Measurements from ENCODE around the gene FAM186B. TPM values are rescaled to one million over a fixed set of nuclear protein-coding genes. Genes with fewer than 3 reads are reported as not detected.

FAM186B gene
- total and polyA plus RNA-seq, 2 of the 13 experiments (the other 11 are each of a cell fraction or from before 2014, with no cell fraction given), result 0.07 to 0.20 TPM

DNA sequence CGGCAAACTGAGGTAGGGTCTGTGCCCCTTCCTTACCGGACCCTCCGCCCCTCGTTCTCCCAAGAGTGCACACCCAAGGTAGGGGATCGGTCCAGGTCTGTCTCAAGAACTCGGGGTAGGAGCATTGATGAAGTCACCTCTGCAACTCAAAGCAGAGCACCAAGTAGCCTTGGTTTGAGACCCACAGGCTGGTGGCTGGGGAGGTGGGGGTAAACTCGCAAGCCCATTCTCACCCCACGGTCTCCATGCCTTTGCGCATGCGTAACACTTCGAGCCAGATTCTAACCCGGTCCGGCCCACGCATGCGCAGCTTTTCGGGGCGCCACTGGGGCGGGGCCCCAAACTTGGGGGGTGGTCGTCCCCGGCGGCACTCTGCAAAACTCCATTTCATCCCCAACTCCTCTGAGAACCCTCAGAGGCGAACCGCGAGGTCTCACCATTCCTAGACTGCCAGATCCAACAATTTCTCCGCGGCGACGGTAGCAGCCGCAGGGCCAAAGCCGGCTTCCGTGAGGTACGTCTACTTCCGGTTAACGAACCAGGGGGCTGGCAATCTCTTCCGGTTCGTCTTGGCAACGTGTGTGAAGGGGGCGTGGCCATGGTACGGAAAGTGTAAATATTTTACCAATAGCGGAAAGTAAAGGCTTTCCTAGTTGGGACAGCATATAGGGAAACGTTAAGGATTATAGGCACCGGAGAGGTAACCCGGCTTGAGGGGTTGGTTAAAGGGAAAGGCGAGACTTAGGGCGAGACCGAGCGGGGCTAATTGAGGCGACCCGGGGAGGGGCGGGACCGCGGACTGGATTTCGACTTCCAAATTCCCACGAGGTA lies 37.6 kb downstream of the FAM186B start, which contains the start of gene MCRS1 (continued):
- TF ChIP-seq, protein P1, sequence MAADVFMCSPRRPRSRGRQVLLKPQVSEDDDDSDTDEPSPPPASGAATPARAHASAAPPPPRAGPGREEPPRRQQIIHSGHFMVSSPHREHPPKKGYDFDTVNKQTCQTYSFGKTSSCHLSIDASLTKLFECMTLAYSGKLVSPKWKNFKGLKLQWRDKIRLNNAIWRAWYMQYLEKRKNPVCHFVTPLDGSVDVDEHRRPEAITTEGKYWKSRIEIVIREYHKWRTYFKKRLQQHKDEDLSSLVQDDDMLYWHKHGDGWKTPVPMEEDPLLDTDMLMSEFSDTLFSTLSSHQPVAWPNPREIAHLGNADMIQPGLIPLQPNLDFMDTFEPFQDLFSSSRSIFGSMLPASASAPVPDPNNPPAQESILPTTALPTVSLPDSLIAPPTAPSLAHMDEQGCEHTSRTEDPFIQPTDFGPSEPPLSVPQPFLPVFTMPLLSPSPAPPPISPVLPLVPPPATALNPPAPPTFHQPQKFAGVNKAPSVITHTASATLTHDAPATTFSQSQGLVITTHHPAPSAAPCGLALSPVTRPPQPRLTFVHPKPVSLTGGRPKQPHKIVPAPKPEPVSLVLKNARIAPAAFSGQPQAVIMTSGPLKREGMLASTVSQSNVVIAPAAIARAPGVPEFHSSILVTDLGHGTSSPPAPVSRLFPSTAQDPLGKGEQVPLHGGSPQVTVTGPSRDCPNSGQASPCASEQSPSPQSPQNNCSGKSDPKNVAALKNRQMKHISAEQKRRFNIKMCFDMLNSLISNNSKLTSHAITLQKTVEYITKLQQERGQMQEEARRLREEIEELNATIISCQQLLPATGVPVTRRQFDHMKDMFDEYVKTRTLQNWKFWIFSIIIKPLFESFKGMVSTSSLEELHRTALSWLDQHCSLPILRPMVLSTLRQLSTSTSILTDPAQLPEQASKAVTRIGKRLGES (CRISPR knock-in tag; IDR thresholded peaks at IDR 0.05; ENCODE audit: borderline replicate concordance), result no peak
- TF ChIP-seq ZNF501 (CRISPR knock-in tag; IDR thresholded peaks at IDR 0.05), result peak; percentile 96
- TF ChIP-seq ZNF777 (CRISPR knock-in tag; IDR thresholded peaks at IDR 0.05), result no peak
- peak; percentile 67; the same call in 1 of the 2 replicates for TF ChIP-seq NRL (CRISPR knock-in tag; IDR thresholded peaks at IDR 0.05; ENCODE audit: borderline replicate concordance)
- no peak for TF ChIP-seq NFIC (IDR thresholded peaks at IDR 0.05; ENCODE audit: low read length)
- TF ChIP-seq ZNF772 (CRISPR knock-in tag; IDR thresholded peaks at IDR 0.05), result peak; percentile 81; the same call in 1 of the 2 replicates
- TF ChIP-seq ATF1 (CRISPR knock-in tag; IDR thresholded peaks at IDR 0.05), result peak; percentile 81
- TF ChIP-seq SP140L (CRISPR knock-in tag; IDR thresholded peaks at IDR 0.05; ENCODE audit: borderline replicate concordance), result no peak
- TF ChIP-seq, protein P2, sequence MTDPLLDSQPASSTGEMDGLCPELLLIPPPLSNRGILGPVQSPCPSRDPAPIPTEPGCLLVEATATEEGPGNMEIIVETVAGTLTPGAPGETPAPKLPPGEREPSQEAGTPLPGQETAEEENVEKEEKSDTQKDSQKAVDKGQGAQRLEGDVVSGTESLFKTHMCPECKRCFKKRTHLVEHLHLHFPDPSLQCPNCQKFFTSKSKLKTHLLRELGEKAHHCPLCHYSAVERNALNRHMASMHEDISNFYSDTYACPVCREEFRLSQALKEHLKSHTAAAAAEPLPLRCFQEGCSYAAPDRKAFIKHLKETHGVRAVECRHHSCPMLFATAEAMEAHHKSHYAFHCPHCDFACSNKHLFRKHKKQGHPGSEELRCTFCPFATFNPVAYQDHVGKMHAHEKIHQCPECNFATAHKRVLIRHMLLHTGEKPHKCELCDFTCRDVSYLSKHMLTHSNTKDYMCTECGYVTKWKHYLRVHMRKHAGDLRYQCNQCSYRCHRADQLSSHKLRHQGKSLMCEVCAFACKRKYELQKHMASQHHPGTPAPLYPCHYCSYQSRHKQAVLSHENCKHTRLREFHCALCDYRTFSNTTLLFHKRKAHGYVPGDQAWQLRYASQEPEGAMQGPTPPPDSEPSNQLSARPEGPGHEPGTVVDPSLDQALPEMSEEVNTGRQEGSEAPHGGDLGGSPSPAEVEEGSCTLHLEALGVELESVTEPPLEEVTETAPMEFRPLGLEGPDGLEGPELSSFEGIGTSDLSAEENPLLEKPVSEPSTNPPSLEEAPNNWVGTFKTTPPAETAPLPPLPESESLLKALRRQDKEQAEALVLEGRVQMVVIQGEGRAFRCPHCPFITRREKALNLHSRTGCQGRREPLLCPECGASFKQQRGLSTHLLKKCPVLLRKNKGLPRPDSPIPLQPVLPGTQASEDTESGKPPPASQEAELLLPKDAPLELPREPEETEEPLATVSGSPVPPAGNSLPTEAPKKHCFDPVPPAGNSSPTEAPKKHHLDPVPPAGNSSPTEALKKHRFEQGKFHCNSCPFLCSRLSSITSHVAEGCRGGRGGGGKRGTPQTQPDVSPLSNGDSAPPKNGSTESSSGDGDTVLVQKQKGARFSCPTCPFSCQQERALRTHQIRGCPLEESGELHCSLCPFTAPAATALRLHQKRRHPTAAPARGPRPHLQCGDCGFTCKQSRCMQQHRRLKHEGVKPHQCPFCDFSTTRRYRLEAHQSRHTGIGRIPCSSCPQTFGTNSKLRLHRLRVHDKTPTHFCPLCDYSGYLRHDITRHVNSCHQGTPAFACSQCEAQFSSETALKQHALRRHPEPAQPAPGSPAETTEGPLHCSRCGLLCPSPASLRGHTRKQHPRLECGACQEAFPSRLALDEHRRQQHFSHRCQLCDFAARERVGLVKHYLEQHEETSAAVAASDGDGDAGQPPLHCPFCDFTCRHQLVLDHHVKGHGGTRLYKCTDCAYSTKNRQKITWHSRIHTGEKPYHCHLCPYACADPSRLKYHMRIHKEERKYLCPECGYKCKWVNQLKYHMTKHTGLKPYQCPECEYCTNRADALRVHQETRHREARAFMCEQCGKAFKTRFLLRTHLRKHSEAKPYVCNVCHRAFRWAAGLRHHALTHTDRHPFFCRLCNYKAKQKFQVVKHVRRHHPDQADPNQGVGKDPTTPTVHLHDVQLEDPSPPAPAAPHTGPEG (CRISPR knock-in tag; IDR thresholded peaks at IDR 0.05), result no peak; the same call in 1 of the 2 replicates
- peak; percentile 98 for TF ChIP-seq SAP130 (CRISPR knock-in tag; IDR thresholded peaks at IDR 0.05; ENCODE audit: low read depth)
- peak; percentile 86; the same call in 1 of the 2 replicates for TF ChIP-seq ZNF337 (CRISPR knock-in tag; IDR thresholded peaks at IDR 0.05; ENCODE audit: borderline replicate concordance, low read depth)
- 0 out of 2 replicates have a peak, but pooled peaks have one; percentile 30 for TF ChIP-seq DR1 (CRISPR knock-in tag; IDR thresholded peaks at IDR 0.05)
- no peak for TF ChIP-seq MIER2 (CRISPR knock-in tag; IDR thresholded peaks at IDR 0.05)
- TF ChIP-seq PAX8 (CRISPR knock-in tag; IDR thresholded peaks at IDR 0.05; ENCODE audit: borderline replicate concordance), result no peak
- TF ChIP-seq MED13 (CRISPR knock-in tag; IDR thresholded peaks at IDR 0.05), result no peak
- TF ChIP-seq SIX1 (CRISPR knock-in tag; IDR thresholded peaks at IDR 0.05; ENCODE audit: borderline replicate concordance), result no peak
- TF ChIP-seq ZNF709 (CRISPR knock-in tag; IDR thresholded peaks at IDR 0.05), result peak; percentile 32; the same call in 1 of the 2 replicates
- TF ChIP-seq RFX1 (IDR thresholded peaks at IDR 0.05), result no peak
- no peak for TF ChIP-seq KAT2B (IDR thresholded peaks at IDR 0.05; ENCODE audit: borderline replicate concordance, low read depth, low read length)
- no peak for TF ChIP-seq MAFK (conservative IDR thresholded peaks at IDR 0.05 in 1 of 2, IDR thresholded peaks at IDR 0.05 in 1 of 2; ENCODE audit: low read length in 2 of 2)
